ENCODE data around the gene MEIKIN.

DNA sequence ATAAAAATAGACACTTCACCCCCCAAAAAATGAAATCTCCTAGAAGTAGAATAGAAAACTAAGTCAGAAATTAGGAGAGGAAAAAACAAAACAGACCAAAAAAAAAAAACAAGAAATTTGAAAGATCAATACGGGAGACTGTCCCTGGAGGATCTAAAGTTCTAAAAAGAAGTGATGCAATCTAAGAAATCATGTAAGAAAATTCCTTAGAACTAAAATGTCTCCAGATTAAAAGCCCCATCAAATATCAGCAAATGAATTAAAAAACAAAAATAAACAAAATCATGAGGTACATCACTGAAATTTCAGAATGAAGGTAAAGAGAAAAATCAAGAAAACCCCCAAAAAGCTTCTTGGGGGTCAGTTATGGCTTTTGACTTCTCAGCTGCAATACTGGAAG lies 162.1 kb downstream of the MEIKIN start:
- TF ChIP-seq, protein P1, sequence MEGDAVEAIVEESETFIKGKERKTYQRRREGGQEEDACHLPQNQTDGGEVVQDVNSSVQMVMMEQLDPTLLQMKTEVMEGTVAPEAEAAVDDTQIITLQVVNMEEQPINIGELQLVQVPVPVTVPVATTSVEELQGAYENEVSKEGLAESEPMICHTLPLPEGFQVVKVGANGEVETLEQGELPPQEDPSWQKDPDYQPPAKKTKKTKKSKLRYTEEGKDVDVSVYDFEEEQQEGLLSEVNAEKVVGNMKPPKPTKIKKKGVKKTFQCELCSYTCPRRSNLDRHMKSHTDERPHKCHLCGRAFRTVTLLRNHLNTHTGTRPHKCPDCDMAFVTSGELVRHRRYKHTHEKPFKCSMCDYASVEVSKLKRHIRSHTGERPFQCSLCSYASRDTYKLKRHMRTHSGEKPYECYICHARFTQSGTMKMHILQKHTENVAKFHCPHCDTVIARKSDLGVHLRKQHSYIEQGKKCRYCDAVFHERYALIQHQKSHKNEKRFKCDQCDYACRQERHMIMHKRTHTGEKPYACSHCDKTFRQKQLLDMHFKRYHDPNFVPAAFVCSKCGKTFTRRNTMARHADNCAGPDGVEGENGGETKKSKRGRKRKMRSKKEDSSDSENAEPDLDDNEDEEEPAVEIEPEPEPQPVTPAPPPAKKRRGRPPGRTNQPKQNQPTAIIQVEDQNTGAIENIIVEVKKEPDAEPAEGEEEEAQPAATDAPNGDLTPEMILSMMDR (IDR thresholded peaks at IDR 0.05), result no peak
- no peak for TF ChIP-seq EZH2 (IDR thresholded peaks at IDR 0.05)
